ENCODE measurements around the gene USP7. TPM values are rescaled to one million over a fixed set of nuclear protein-coding genes. Genes with fewer than 3 reads are reported as not detected.

Gene USP7
- total RNA-seq, 2 experiments from 2014 or later = 155 to 163 TPM

GRCh38 chr16:8867216-8867931, 96.3 kb downstream of the USP7 start:
- Mint-ChIP-seq H3K4me1 (ENCODE audit: low read depth) (peaks cover 45% of the 10 kb centered on the region), H3K27me3 (no peaks in the 10 kb centered on the region)
- no peak for DNase-seq

GRCh38 chr16:8866884-8867215, 96.9 kb downstream of the USP7 start:
- Mint-ChIP-seq H3K4me1 (ENCODE audit: low read depth) (peaks cover 45% of the 10 kb centered on the region), H3K4me3 (peak overlapping the region; percentile 93), H3K36me3 (ENCODE audit: low read depth) (peaks cover 21% of the 10 kb centered on the region), H3K27me3 (no peaks in the 10 kb centered on the region), H3K9me3 (no peaks in the 10 kb centered on the region), H3K27ac (peak overlapping the region; percentile 88)
- TF ChIP-seq CTCF (IDR thresholded peaks at IDR 0.05) = no peak
- intact Hi-C loops (cut with micrococcal nuclease) = no loop called here
- CTCF ChIA-PET = no interaction called here
- POLR2A ChIA-PET = interaction anchor here (1.0 to 9.2 kb wide), 3 partner anchors 8 to 58 kb away, joined by 3 to 99 read pairs (median 15); no protein-coding TSS in a partner anchor
- DNase-seq = no peak
- no peak for ATAC-seq

More at GRCh38 chr16:8867216-8867931, 96.3 kb downstream of the USP7 start:
- Mint-ChIP-seq H3K36me3 (ENCODE audit: low read depth) (peaks cover 21% of the 10 kb centered on the region), H3K9me3 (no peaks in the 10 kb centered on the region), H3K4me3 (peak overlapping the region; percentile 93), H3K27ac (peak overlapping the region; percentile 88)
- ChIA-PET POLR2A (interaction anchor here (0.6 to 9.2 kb wide), 6 partner anchors 8 to 80 kb away, joined by 3 to 99 read pairs (median 8); no protein-coding TSS in a partner anchor), CTCF (interaction anchor here (1.4 to 5.0 kb wide), 2 partner anchors 13 to 15 kb away, joined by 4 to 54 read pairs; partner anchors contain the start of gene LITAFD)
- ATAC-seq = no peak
- intact Hi-C loops (cut with micrococcal nuclease) = no loop called here
- no peak for TF ChIP-seq CTCF (IDR thresholded peaks at IDR 0.05)

- H3K4me1 Mint-ChIP-seq (ENCODE audit: low read depth) = peaks cover 43% of the 10 kb centered on the region
- DNase-seq (no peak), ATAC-seq (no peak)
- H3K27ac Mint-ChIP-seq = no peak overlapping the region
- H3K27me3 Mint-ChIP-seq = no peaks in the 10 kb centered on the region
- POLR2A ChIA-PET = interaction anchor here (9.2 kb wide), 1 partner anchor 14 kb away, joined by 99 read pairs; no protein-coding TSS in a partner anchor
- no peaks in the 10 kb centered on the region for H3K9me3 Mint-ChIP-seq
- peak overlapping the region; percentile 61 for H3K4me3 Mint-ChIP-seq
- CTCF ChIA-PET = interaction anchor here (2.0 to 3.1 kb wide), 2 partner anchors 13 to 70 kb away, joined by 6 to 19 read pairs; no protein-coding TSS in a partner anchor
- peaks cover 21% of the 10 kb centered on the region for H3K36me3 Mint-ChIP-seq (ENCODE audit: low read depth)
- intact Hi-C loops (cut with micrococcal nuclease) = no loop called here
- TF ChIP-seq CTCF (IDR thresholded peaks at IDR 0.05) = no peak
Measured at GRCh38 chr16:8866118-8866883, 97.4 kb downstream of the USP7 start.

GRCh38 chr16:8865145-8865882, 98.4 kb downstream of the USP7 start:
- CTCF ChIA-PET = interaction anchor here (0.8 to 3.1 kb wide), 3 partner anchors 10 to 71 kb away, joined by 3 to 19 read pairs (median 6); no protein-coding TSS in a partner anchor
- intact Hi-C loops (cut with micrococcal nuclease) = no loop called here

More at GRCh38 chr16:8865145-8865882, 98.4 kb downstream of the USP7 start:
- Mint-ChIP-seq H3K36me3 (ENCODE audit: low read depth) (peaks cover 21% of the 10 kb centered on the region), H3K9me3 (no peaks in the 10 kb centered on the region), H3K27me3 (no peaks in the 10 kb centered on the region), H3K4me3 (no peak overlapping the region), H3K27ac (no peak overlapping the region), H3K4me1 (ENCODE audit: low read depth) (peaks cover 36% of the 10 kb centered on the region)
- ATAC-seq (no peak), DNase-seq (no peak)
- POLR2A ChIA-PET = interaction anchor here (0.6 to 9.2 kb wide), 4 partner anchors 9 to 45 kb away, joined by 3 to 99 read pairs (median 4); no protein-coding TSS in a partner anchor
- no peak for TF ChIP-seq CTCF (IDR thresholded peaks at IDR 0.05)

All from activated CD8-positive, alpha-beta T cell treated with anti-CD3 and anti-CD28 coated beads for 36 hours (primary cell).